Peyer's patch (tissue), 4 donors: ENCODE results near the gene XYLT1.

Experiments
- POLR2A ChIP-seq, 2 donors: fragments of 450-650 bp; IDR thresholded peaks; one replicate each; pipeline ENCODE4 v1.5.1; 2017; ENCODE audit warnings: antibody characterized with exemption in 2 of 2, mild to moderate bottlenecking in 2 of 2, moderate library complexity in 2 of 2
- TF ChIP-seq, protein P1 (sequence below), 6 experiments: fragments of 450-650 bp in 4 of 6; fragments of 200-600 bp in 2 of 6; sonication (generic) in 1 of 6; IDR thresholded peaks; one replicate each; pipeline ENCODE4 v1.5.1; 2017 to 2019; ENCODE audit warnings: antibody characterized with exemption in 6 of 6, mild to moderate bottlenecking in 3 of 6, moderate library complexity in 1 of 6

DNA sequence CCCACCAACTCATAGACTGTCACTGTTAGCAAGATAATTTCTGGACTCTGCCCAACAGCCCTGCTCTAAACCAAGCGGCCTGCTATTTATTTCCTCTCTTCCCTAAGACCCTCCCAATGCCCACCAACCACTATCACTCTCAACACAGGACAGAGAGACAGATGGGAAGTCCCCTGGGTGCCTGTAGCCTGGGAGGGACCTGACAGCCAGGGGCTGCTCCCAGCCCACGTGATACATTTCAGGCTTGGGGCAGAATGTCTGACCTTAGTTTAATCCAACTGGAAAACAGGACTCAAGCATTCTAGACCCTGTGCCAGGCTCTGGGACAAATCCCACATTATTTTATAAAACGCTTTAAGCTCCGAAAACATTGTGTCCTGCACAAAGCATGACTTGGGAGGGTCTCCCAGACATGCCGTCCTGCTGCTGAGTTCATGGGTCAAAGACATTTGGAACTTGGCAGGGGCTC lies 23.6 kb downstream of the XYLT1 start:
- TF ChIP-seq, protein P1, sequence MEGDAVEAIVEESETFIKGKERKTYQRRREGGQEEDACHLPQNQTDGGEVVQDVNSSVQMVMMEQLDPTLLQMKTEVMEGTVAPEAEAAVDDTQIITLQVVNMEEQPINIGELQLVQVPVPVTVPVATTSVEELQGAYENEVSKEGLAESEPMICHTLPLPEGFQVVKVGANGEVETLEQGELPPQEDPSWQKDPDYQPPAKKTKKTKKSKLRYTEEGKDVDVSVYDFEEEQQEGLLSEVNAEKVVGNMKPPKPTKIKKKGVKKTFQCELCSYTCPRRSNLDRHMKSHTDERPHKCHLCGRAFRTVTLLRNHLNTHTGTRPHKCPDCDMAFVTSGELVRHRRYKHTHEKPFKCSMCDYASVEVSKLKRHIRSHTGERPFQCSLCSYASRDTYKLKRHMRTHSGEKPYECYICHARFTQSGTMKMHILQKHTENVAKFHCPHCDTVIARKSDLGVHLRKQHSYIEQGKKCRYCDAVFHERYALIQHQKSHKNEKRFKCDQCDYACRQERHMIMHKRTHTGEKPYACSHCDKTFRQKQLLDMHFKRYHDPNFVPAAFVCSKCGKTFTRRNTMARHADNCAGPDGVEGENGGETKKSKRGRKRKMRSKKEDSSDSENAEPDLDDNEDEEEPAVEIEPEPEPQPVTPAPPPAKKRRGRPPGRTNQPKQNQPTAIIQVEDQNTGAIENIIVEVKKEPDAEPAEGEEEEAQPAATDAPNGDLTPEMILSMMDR (IDR thresholded peaks at IDR 0.05), result no peak
- no peak for TF ChIP-seq POLR2A (IDR thresholded peaks at IDR 0.05)
